ENCODE measurements around the gene P3H3.

P3H3 gene

DNA sequence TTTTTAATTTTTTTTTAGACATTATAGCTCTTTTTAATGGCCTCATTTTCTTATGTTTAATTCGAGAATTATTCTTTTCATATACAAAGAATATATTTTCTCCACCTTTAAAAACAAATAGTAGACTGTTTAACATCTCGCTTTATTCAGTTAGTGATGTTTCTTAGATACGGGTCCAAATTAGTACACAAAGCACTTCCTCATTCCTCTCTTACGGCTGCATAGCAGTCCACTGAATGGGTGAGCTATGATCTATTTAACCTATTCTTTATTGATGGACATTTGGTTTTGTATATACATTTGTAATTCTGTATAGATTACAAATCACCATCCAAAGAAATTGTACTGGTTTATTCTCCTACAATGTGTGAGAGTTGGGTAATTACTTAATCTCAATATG, 14.8 kb upstream of the P3H3 start:
- no peaks in the 10 kb centered on the region for H3K4me1 ChIP-seq (ENCODE audit: control insufficient read depth, insufficient read depth, low read length)
- H3K9me3 ChIP-seq (ENCODE audit: control insufficient read depth, low read length) = no peaks in the 10 kb centered on the region
- no peaks in the 10 kb centered on the region for H3K36me3 ChIP-seq (ENCODE audit: control insufficient read depth, insufficient read depth, low read length)
- no peak overlapping the region for H3K9ac ChIP-seq (ENCODE audit: low read length)
- no peak overlapping the region for H3K4me3 ChIP-seq (ENCODE audit: low read length)
- peaks cover 28% of the 10 kb centered on the region for H3K27me3 ChIP-seq (ENCODE audit: control insufficient read depth, insufficient read depth, low read length)

DNA sequence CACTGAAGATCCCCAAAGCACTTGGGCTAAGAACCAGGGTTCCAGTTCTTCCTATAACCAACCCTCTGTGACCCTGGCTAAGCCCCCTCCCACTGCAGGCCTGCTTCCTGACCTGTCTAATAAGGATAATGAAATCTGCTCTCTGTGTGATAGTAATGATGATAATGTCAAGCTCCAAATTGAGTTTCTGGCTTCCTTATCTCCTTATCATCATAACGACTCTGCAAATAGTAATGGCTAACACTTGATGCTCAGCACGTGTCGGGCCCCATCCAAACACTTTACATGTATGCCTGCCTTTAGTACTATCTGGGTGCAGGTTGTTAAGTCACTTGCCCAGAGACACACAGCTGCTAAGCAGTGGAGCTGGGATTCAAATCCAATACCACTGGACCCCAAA, 11.6 kb upstream of the P3H3 start:
- H3K27me3 ChIP-seq (ENCODE audit: control insufficient read depth, insufficient read depth, low read length) = peaks cover 51% of the 10 kb centered on the region
- no peak overlapping the region for H3K9ac ChIP-seq (ENCODE audit: low read length)
- H3K4me3 ChIP-seq (ENCODE audit: low read length) = no peak overlapping the region

DNA sequence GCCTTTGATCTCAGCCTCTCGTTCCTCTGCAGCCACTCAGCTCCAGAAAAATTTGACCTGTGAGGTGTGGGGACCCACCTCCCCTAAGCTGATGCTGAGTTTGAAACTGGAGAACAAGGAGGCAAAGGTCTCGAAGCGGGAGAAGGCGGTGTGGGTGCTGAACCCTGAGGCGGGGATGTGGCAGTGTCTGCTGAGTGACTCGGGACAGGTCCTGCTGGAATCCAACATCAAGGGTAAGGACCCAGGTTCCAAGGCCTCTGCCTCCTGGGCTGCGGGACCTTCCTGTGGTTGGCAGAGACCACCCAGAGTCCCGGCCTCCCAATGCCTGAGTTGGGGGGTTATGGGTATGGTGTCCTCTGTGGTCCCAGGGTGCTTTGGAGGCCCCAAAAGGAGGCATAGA, 11.1 kb upstream of the P3H3 start:
- no peaks in the 10 kb centered on the region for H3K4me1 ChIP-seq (ENCODE audit: control insufficient read depth, insufficient read depth, low read length)
- H3K27me3 ChIP-seq (ENCODE audit: control insufficient read depth, insufficient read depth, low read length) = peaks cover 56% of the 10 kb centered on the region
- H3K9me3 ChIP-seq (ENCODE audit: control insufficient read depth, low read length) = no peaks in the 10 kb centered on the region
- no peak overlapping the region for H3K4me3 ChIP-seq (ENCODE audit: low read length)
- H3K9ac ChIP-seq (ENCODE audit: low read length) = no peak overlapping the region
- no peaks in the 10 kb centered on the region for H3K36me3 ChIP-seq (ENCODE audit: control insufficient read depth, insufficient read depth, low read length)

More for the DNA sequence above, 11.6 kb upstream of the P3H3 start:
- Histone ChIP-seq H3K4me1 (ENCODE audit: control insufficient read depth, insufficient read depth, low read length) (no peaks in the 10 kb centered on the region), H3K9me3 (ENCODE audit: control insufficient read depth, low read length) (no peaks in the 10 kb centered on the region), H3K36me3 (ENCODE audit: control insufficient read depth, insufficient read depth, low read length) (no peaks in the 10 kb centered on the region)

DNA sequence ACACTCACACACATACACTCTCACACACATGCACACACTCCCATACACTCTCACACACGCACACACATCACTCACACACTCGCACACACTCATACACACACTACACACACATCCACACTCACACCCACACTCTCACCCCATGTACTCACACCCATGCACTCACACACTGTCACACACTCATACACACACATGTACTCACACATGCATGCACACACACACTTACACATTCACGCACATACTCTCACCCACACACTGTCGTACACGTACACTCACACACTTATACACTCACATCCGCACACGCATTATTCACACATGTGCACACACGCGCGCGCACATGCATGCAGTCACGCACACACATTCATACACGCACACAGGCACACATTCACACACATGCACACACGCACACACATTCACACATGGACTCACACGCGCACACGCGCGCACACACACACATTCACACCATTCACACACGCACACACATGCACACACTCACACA, 10.5 kb upstream of the P3H3 start:
- peaks cover 60% of the 10 kb centered on the region for H3K27me3 ChIP-seq (ENCODE audit: control insufficient read depth, insufficient read depth, low read length)
- no peak overlapping the region for H3K4me3 ChIP-seq (ENCODE audit: low read length)
- H3K36me3 ChIP-seq (ENCODE audit: control insufficient read depth, insufficient read depth, low read length) = no peaks in the 10 kb centered on the region
- H3K9me3 ChIP-seq (ENCODE audit: control insufficient read depth, low read length) = no peaks in the 10 kb centered on the region
- H3K9ac ChIP-seq (ENCODE audit: low read length) = no peak overlapping the region
- H3K4me1 ChIP-seq (ENCODE audit: control insufficient read depth, insufficient read depth, low read length) = no peaks in the 10 kb centered on the region

DNA sequence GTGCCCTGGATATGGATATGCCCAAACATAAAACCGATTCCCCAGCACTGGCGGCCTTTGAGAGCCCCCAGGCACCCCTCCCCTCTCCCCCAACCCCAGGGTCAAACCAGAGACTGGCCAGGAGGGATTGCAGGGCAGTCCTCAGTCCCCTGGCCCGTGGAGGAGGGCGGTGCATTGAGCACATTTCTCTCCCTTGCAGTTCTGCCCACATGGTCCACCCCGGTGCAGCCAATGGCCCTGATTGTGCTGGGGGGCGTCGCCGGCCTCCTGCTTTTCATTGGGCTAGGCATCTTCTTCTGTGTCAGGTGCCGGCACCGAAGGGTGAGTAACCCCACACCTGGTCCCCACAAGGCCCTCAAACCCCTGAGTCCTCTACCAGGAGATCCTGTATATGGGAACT, 10.0 kb upstream of the P3H3 start:
- Histone ChIP-seq H3K27me3 (ENCODE audit: control insufficient read depth, insufficient read depth, low read length) (peaks cover 65% of the 10 kb centered on the region), H3K4me1 (ENCODE audit: control insufficient read depth, insufficient read depth, low read length) (no peaks in the 10 kb centered on the region), H3K36me3 (ENCODE audit: control insufficient read depth, insufficient read depth, low read length) (no peaks in the 10 kb centered on the region)

DNA sequence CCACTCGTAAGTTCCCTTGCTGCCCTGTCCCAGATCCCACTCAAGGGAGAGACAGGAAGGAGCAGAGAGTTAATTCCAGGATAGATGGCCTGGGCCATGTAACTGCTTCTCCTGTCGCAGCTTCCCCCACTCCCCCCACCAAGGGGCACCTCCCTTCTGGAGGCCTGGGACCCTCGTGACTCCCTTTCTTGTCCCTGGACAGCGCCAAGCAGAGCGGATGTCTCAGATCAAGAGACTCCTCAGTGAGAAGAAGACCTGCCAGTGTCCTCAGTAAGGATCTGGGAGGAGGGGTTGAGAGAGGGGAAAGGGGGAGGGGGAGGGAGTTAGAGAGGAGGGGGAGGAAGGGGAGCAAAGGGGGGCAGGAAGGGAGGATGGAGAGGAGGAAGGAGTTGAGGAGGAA, 9.6 kb upstream of the P3H3 start:
- Histone ChIP-seq H3K36me3 (ENCODE audit: control insufficient read depth, insufficient read depth, low read length) (no peaks in the 10 kb centered on the region), H3K4me1 (ENCODE audit: control insufficient read depth, insufficient read depth, low read length) (no peaks in the 10 kb centered on the region), H3K4me3 (ENCODE audit: low read length) (no peak overlapping the region), H3K27me3 (ENCODE audit: control insufficient read depth, insufficient read depth, low read length) (peaks cover 69% of the 10 kb centered on the region), H3K9ac (ENCODE audit: low read length) (no peak overlapping the region), H3K9me3 (ENCODE audit: control insufficient read depth, low read length) (no peaks in the 10 kb centered on the region)

More for the DNA sequence above, 10.0 kb upstream of the P3H3 start:
- no peak overlapping the region for H3K9ac ChIP-seq (ENCODE audit: low read length)
- H3K9me3 ChIP-seq (ENCODE audit: control insufficient read depth, low read length) = no peaks in the 10 kb centered on the region
- no peak overlapping the region for H3K4me3 ChIP-seq (ENCODE audit: low read length)

DNA sequence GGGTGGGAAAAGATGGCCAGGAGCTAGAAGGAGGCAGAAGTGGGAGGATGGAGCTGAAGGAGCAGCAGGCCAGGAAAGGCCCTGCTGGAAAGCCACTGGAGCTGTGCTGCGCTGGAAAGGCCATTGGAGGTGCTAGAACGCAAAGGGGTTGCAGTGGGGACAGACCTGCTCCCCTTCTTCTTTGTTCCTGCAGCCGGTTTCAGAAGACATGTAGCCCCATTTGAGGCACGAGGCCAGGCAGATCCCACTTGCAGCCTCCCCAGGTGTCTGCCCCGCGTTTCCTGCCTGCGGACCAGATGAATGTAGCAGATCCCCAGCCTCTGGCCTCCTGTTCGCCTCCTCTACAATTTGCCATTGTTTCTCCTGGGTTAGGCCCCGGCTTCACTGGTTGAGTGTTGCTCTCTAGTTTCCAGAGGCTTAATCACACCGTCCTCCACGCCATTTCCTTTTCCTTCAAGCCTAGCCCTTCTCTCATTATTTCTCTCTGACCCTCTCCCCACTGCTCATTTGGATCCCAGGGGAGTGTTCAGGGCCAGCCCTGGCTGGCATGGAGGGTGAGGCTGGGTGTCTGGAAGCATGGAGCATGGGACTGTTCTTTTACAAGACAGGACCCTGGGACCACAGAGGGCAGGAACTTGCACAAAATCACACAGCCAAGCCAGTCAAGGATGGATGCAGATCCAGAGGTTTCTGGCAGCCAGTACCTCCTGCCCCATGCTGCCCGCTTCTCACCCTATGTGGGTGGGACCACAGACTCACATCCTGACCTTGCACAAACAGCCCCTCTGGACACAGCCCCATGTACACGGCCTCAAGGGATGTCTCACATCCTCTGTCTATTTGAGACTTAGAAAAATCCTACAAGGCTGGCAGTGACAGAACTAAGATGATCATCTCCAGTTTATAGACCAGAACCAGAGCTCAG, 8.8 kb upstream of the P3H3 start:
- peaks cover 69% of the 10 kb centered on the region for H3K27me3 ChIP-seq (ENCODE audit: control insufficient read depth, insufficient read depth, low read length)
- no peak overlapping the region for H3K9ac ChIP-seq (ENCODE audit: low read length)
- no peaks in the 10 kb centered on the region for H3K36me3 ChIP-seq (ENCODE audit: control insufficient read depth, insufficient read depth, low read length)
- no peaks in the 10 kb centered on the region for H3K4me1 ChIP-seq (ENCODE audit: control insufficient read depth, insufficient read depth, low read length)
- no peaks in the 10 kb centered on the region for H3K9me3 ChIP-seq (ENCODE audit: control insufficient read depth, low read length)
- no peak overlapping the region for H3K4me3 ChIP-seq (ENCODE audit: low read length)

DNA sequence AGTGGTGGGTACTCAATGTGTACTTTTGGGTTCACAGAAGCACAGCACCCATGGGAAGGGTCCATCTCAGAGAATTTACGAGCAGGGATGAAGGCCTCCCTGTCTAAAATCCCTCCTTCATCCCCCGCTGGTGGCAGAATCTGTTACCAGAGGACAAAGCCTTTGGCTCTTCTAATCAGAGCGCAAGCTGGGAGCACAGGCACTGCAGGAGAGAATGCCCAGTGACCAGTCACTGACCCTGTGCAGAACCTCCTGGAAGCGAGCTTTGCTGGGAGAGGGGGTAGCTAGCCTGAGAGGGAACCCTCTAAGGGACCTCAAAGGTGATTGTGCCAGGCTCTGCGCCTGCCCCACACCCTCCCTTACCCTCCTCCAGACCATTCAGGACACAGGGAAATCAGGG, 8.0 kb upstream of the P3H3 start:
- Histone ChIP-seq H3K9ac (ENCODE audit: low read length) (no peak overlapping the region), H3K36me3 (ENCODE audit: control insufficient read depth, insufficient read depth, low read length) (no peaks in the 10 kb centered on the region), H3K4me1 (ENCODE audit: control insufficient read depth, insufficient read depth, low read length) (no peaks in the 10 kb centered on the region), H3K9me3 (ENCODE audit: control insufficient read depth, low read length) (no peaks in the 10 kb centered on the region), H3K4me3 (ENCODE audit: low read length) (no peak overlapping the region), H3K27me3 (ENCODE audit: control insufficient read depth, insufficient read depth, low read length) (peaks cover 69% of the 10 kb centered on the region)

DNA sequence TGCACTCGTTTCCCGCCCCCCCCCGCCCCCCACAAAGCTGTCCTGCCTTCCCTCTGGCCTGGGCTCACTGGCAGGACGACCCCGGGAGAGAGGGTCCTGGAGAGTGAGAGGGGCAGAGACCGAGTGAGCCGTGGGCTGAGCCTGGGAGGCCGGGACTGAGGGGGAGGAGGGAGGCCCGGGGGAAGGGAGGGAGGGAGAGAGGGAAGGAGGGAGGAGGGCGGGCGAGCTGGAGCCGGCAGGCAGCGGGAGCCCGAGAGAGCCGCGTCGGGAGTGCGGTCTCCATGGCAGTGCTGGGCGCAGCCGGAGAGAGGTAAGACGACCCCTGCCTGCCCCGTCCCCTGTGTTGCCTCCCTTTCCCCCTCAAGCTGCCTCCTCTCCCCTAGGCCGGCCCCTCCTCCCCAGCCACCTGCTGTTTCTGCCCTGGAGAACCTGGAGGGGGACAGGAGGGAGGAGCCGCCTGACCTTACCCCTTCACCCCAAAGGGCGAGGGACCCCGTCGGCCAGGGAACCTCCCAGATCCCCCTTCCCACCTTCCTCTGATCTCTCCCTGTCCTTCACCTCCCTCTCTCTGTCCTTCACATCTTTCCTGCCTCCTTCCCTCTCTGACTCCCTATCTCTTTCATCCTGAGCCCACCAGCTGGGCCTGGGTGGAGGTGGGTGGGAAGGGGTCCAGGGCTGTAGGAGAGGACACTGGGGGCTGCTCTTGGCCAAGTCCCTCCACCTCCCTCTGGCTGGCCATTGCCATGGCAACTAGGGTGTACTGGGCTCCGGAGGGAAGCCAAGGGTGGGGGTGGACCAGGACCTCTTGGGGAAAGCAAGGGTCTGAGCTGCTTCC, 6.4 kb upstream of the P3H3 start, which contains the start of gene GPR162:
TSS of gene GPR162 (plus strand) at position 231 of the 835 bp plus-strand sequence. CDS start 2,078 bp downstream, outside the sequence.
- no peaks in the 10 kb centered on the region for H3K4me1 ChIP-seq (ENCODE audit: control insufficient read depth, insufficient read depth, low read length)
- H3K9ac ChIP-seq (ENCODE audit: low read length) = peak within 1 kb of the TSS; percentile 10
- no peaks in the 10 kb centered on the region for H3K36me3 ChIP-seq (ENCODE audit: control insufficient read depth, insufficient read depth, low read length)
- H3K9me3 ChIP-seq (ENCODE audit: control insufficient read depth, low read length) = no peaks in the 10 kb centered on the region
- no peak within 1 kb of the TSS for H3K4me3 ChIP-seq (ENCODE audit: low read length)
- peaks cover 74% of the 10 kb centered on the region for H3K27me3 ChIP-seq (ENCODE audit: control insufficient read depth, insufficient read depth, low read length)

DNA sequence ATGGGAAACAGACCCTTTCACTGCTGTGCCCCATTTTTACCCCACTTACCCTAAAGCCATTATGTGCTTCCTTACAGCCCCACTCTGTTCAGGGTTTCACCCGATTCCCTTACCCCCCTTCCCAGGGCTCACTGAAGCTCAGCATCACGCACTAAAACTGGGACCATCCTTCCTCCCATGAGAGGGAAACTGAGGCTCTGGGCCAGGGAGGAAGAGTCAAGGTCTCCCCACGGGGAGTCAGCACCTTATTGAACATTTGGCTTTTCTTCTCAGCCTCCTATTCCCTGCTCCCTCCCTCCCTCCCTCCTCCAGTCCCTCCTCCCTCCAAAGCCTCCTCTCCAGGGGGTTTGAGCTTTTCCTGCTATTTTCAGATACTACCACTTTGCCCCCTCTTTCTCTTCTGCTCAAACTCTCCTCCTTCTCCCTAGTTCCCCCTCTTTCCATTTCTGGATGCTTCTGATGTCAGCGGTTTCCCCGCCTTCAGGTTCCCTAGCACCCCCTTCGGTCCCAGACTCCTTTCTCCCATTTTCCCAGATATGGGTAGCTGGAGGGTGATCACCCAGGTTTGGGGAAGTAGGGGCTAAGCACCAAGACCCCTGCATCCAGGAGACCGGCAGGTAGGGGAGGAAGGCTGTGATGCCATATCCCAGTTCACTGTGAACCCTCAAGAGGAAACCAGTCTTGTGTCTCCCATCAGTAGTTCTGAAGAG, 5.6 kb upstream of the P3H3 start:
- Histone ChIP-seq H3K36me3 (ENCODE audit: control insufficient read depth, insufficient read depth, low read length) (no peaks in the 10 kb centered on the region), H3K27me3 (ENCODE audit: control insufficient read depth, insufficient read depth, low read length) (peaks cover 81% of the 10 kb centered on the region), H3K9ac (ENCODE audit: low read length) (peak overlapping the region; percentile 10), H3K9me3 (ENCODE audit: control insufficient read depth, low read length) (no peaks in the 10 kb centered on the region), H3K4me1 (ENCODE audit: control insufficient read depth, insufficient read depth, low read length) (peaks cover 7% of the 10 kb centered on the region), H3K4me3 (ENCODE audit: low read length) (no peak overlapping the region)

DNA sequence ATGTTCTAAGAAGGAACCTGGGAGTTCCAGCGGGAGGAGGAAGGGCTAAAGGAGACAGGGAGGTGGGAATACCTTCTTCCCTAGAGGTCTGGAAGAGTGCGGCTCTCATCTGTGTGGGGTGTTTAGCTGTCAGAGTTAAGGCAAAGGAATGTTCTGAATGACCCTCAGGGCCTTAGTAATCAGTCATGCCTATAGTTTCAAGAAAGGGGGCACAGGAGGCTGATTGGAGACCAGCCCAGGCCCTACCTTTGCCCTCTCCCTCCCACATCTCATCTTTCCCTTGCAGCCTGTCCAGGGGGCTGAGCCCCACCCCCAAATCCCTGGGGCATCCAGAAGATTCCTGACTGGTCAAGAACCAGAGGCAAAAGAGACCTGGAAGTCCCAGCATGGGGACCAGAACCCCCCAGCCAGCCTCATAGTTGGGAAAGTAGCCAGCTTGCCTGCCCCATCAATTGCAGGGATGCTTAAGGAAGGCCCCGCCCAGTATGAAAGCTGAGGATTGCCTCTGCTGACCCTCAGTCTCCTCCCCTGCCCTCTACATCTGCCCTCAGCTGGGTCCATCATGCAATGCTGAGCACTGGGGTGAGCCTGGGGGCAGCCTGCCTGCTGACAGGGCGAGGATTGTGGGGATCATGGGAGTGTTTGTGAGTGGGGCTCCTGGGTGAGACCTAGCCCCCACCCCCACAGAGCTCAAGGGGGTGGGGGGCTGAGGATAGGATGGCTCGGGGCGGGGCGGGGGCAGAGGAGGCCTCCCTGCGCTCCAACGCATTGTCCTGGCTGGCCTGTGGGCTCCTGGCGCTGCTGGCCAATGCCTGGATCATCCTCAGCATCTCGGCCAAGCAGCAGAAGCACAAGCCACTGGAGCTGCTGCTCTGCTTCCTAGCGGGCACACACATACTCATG, 4.8 kb upstream of the P3H3 start:
- Histone ChIP-seq H3K36me3 (ENCODE audit: control insufficient read depth, insufficient read depth, low read length) (no peaks in the 10 kb centered on the region), H3K27me3 (ENCODE audit: control insufficient read depth, insufficient read depth, low read length) (peaks cover 86% of the 10 kb centered on the region), H3K4me1 (ENCODE audit: control insufficient read depth, insufficient read depth, low read length) (peaks cover 7% of the 10 kb centered on the region), H3K9ac (ENCODE audit: low read length) (no peak overlapping the region), H3K4me3 (ENCODE audit: low read length) (no peak overlapping the region), H3K9me3 (ENCODE audit: control insufficient read depth, low read length) (no peaks in the 10 kb centered on the region)
